ENCODE data around the gene INSC.

DNA sequence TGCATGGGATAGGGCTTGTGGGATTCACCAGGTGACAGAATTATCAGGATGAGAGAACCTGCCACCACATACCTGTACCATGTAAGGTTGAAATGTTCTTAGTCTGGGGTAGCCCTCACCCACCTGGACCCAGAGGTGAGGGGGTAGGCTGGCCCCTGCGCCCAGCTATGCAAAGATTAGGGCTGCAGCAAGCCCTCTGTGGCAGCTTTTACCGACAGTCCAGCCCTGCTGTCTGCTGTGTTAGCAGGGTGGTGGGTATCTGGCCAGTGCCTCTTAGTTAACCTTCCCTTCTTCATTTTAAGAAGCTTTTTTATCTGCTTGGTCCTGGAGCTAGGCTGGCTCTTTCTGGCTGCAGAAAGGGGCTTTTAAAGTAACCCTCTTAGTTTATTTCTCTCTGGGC lies 13.9 kb downstream of the INSC start:
- TF ChIP-seq, protein P1, sequence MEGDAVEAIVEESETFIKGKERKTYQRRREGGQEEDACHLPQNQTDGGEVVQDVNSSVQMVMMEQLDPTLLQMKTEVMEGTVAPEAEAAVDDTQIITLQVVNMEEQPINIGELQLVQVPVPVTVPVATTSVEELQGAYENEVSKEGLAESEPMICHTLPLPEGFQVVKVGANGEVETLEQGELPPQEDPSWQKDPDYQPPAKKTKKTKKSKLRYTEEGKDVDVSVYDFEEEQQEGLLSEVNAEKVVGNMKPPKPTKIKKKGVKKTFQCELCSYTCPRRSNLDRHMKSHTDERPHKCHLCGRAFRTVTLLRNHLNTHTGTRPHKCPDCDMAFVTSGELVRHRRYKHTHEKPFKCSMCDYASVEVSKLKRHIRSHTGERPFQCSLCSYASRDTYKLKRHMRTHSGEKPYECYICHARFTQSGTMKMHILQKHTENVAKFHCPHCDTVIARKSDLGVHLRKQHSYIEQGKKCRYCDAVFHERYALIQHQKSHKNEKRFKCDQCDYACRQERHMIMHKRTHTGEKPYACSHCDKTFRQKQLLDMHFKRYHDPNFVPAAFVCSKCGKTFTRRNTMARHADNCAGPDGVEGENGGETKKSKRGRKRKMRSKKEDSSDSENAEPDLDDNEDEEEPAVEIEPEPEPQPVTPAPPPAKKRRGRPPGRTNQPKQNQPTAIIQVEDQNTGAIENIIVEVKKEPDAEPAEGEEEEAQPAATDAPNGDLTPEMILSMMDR (IDR thresholded peaks at IDR 0.05): no peak
- no peak for TF ChIP-seq POLR2A (IDR thresholded peaks at IDR 0.05)

Data from body of pancreas (tissue), 4 donors.